HG02840 (cell line): ENCODE measurements around the gene ANO7.

Experiments
- ATAC-seq: cut with Tn5 transposase; IDR thresholded peaks from one replicate; pipeline ENCODE4 v1.9.1; 2021; ENCODE audit warnings: mild to moderate bottlenecking, moderate library complexity, moderate number of reproducible peaks; ENCODE audit not compliant: unreplicated experiment, low FRiP score

The ANO7 gene

GRCh38 chr2:241226723-241227572, 38.5 kb downstream of the ANO7 start:
- no peak for ATAC-seq

- no peak for ATAC-seq
Measured at GRCh38 chr2:241227594-241227993, 39.1 kb downstream of the ANO7 start.

DNA sequence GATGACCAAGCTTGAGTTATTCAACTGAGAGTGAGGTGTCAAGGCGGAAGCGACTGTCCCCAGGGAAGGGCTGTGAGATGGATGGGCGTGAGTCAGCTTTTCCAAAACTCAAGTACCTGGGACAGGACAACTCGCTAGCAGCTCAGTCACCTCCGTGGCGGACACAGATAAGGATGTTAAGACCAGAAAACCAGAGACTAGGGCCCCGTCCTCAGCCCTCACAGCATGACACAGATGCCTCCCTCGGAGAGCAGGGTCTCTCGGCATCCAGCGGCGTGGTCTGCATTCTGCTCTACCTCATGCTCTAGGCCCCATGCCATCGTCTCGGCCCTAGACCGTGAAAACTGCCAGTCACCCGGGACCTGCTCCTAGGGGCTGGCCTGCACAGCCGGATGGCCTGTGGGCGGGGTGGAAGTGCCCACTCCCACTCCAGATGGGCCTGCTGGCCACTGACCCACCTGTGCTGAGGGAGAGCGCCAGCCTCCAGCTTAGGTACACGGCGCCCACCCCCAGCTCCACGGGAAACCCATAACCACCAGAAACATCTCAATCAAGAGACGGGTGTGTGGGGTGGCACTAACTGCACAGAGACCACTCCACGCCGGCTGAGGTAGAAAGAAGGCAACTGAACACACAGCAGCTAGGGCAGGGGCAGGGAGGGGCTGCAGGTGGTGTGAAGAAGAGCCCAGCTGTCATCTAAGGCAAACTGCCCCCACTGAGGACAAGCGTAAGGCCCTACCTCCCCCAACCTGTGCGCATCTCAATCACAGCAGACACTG, 39.8 kb downstream of the ANO7 start:
- ATAC-seq, result no peak

DNA sequence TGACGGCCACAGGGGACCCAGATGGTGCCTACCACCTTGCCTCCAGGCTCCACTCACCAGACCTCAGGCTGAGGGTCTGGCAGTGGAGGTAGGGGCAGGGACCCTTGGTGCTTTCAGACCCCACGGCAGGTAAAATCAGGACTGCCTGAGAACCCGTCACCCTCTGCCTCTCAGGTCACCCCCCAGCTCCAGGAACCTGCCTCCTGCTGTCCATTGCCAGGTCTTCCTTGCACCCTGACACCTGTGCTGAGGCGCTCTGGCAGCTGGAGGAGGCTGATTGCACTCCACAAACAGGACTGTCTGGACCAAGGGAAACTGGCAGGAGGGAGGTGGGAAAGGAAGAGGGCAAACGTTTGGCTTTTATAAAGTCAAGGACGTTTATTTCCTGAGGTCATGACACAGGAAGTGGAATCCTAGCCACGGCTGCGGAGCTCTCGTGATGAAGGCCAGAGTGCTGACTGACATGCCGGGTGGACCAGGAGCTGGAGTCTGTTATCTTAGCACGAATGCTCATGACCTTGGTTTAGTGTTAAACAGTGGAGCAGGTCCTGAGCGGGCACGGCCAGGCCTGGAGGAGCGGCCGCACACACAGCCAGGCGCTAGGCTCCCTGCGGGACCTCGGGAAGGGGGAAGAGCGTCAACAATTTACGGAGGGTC, 40.5 kb downstream of the ANO7 start:
- ATAC-seq, result no peak

- no peak for ATAC-seq
Measured at GRCh38 chr2:241229563-241230401, 41.3 kb downstream of the ANO7 start.

GRCh38 chr2:241230435-241230834, 42.0 kb downstream of the ANO7 start:
- no peak for ATAC-seq

DNA sequence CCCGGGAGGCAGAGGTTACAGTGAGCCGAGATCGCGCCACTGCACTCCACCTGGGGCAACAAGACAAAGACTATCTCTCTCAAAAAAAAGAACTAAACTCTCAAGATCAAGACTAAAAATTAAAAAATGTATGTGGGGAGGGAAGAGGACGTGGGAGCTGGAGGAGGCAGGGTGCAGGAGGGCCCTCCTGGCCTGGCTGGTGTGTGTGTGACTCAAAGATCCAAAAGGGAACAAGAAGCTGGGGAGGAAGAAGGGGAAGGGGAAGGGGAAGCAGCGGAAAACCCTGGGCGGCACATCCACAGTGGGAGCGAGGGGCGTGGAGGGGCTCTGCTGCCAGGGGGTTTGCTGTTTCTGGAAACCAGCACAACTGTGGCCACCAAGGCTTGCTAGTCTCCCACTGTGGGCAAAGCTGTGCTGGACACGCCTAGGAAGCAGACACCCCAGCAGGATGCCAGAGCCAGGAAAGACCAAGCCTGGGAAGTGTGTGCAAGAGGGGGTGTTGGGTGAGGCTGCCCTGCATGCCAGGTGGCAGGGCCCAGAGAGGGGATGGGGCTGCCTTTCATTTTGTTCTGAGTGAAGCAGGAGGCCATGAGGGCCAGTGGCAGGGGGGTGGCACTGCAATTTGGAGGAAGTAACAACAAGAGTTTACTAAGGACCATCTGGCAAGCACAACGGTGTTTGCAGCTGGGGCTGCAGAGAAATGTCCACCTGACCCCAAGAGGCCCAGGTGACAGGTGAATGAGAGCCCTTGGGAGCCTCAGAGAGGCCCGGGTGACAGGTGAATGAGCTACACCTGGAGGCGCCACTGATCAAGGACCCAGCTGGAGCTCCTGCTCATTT, 44.5 kb downstream of the ANO7 start:
- no peak for ATAC-seq

- ATAC-seq, result no peak
Measured at GRCh38 chr2:241234066-241234790, 45.8 kb downstream of the ANO7 start.

- no peak for ATAC-seq
Measured at GRCh38 chr2:241234962-241235740, 46.7 kb downstream of the ANO7 start.

- ATAC-seq, result no peak
Measured at GRCh38 chr2:241235859-241236593, 47.5 kb downstream of the ANO7 start.

GRCh38 chr2:241237047-241237446, 48.6 kb downstream of the ANO7 start:
- ATAC-seq, result no peak

- no peak for ATAC-seq
Measured at GRCh38 chr2:241237949-241238371, 49.5 kb downstream of the ANO7 start.

- no peak for ATAC-seq
Measured at GRCh38 chr2:241238693-241239198, 50.3 kb downstream of the ANO7 start.

DNA sequence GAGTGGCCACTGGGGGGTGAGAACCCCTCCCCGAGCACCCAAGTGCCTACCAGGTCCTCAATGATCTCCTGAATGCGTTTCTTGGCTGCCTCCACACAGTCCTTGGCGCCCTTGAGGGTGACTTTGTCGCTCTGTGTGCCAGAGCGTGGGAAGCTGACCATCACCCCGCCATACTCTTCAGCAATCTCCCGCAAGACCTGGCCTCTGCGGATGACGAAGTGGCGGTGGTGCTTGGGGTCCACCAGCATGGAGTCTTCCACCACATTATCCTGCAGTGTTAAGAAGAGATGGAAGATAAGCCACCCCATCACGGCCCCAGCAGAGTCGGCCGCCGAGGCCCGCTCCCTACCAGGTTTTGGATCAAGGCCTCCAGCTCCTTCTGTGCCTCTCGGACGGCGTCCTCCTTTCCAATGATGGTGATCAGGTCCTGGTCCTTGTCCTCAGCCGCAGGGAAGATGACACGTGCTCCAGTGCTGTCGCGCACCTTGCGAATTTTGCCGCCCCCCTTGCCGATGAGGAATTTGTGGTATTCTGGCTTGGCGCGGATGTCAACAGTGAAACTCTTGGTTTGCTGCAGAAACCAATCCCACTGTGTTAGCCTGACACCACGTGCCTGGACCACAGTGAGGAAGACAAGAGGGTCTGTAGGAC, 51.2 kb downstream of the ANO7 start:
- ATAC-seq, result no peak

DNA sequence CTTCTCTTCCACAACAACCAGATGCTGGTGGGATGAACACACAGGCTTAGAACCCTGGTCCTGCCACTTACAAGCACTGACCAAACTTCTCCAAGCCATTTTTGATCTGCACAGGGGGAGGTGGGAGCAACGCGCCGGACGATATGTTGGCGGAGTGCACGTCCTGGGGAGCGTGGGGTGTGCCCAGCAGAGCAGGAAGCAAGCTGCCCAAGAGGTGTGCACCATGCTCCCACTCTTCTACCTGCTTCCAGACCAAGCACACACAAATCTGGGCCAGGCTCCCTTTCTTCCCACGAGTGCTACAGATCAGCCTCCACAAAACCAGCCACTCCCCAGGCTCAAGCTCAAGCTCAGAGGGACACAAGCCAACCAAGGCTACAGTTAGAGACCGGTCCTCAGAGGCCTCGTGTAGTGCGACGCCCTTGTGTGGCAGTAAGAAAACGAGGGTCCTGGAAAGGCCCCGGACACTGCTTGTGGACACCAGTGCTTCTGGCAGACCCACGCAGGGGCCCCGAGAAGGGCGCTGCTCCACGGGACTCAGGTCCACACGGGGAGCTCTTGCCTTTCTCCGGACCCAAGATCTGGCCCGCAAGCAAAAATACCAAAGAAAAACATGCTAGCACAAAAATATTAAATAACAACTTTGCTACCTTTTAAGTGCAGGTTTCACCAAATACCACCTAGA, 52.0 kb downstream of the ANO7 start:
- no peak for ATAC-seq

- no peak for ATAC-seq
Measured at GRCh38 chr2:241241669-241242068, 53.2 kb downstream of the ANO7 start.
